Tibial nerve (tissue), 3 donors: ENCODE data around the gene DAB1.

ENCODE experiments used
- CTCF ChIP-seq, 5 experiments: fragments of 200-600 bp in 3 of 5; fragments of 450-650 bp in 2 of 5; sonication (generic) in 3 of 5; IDR thresholded peaks; one replicate each; pipeline ENCODE4 v1.5.1; 2016 to 2019; ENCODE audit warnings: antibody characterized with exemption in 5 of 5, mild to moderate bottlenecking in 3 of 5, moderate library complexity in 2 of 5
- POLR2A ChIP-seq, 2 donors: fragments of 450-650 bp; IDR thresholded peaks; one replicate each; pipeline ENCODE4 v1.6.1; 2017; ENCODE audit warnings: antibody characterized with exemption in 2 of 2, mild to moderate bottlenecking in 2 of 2, moderate library complexity in 2 of 2

- TF ChIP-seq POLR2A (IDR thresholded peaks at IDR 0.05) (no peak), CTCF (IDR thresholded peaks at IDR 0.05) (no peak)
Measured at GRCh38 chr1:57327336-57327735, 96.5 kb downstream of the DAB1 start.
